ENCODE data around the gene PSAPL1. TPM values are rescaled to one million over a fixed set of nuclear protein-coding genes. Genes with fewer than 3 reads are reported as not detected.
A peak's percentile ranks its signal among the peaks of the same experiment; 100 is the strongest.

PSAPL1 gene
- total RNA-seq, 4 donors from 2014 or later, result not detected

DNA sequence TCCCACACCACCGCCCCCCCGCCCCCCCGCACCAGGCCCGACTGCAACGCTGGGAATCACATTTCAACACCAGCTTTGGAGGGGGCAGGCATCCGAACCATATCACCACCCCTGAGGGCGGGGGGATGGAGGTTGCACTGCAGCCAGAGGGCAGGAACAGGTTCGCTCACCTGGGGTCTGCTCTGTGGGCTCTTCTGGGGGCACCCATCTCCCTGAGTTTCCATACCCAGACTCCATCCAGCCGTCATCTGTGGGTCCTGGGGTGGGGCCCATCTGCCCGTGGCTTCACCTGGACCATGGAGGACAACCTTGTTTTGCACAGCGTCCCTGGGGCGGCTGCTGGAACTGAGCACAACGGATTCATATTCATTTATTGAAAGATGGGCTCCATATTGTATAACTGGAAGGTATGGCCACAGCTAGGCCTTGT lies 6.9 kb downstream of the PSAPL1 start:
- Histone ChIP-seq H3K4me3 (no peak overlapping the region), H3K36me3 (no peaks in the 10 kb centered on the region), H3K27ac (no peak overlapping the region), H3K27me3 (no peaks in the 10 kb centered on the region), H3K4me1 (no peaks in the 10 kb centered on the region), H3K9me3 (no peaks in the 10 kb centered on the region)
- WGBS, 2 donors (ENCODE audit: low coverage in 1 of 2), result 73% methylated on average over 13 of the region's 13 CpGs; no CpG with 5 or more reads in 1 of the 2 donors
- in situ Hi-C loops (cut with MboI; ENCODE audit: low pct_ligation_motif_present in 1 of 4, low pct_unique_long_range_greater_than_20kb in 1 of 4, low sequenced_read_pairs in 3 of 4) (no loop called here), intact Hi-C loops (cut with DNase I; ENCODE audit: low total_unique reads) (no loop called here)
- TF ChIP-seq, protein P1, sequence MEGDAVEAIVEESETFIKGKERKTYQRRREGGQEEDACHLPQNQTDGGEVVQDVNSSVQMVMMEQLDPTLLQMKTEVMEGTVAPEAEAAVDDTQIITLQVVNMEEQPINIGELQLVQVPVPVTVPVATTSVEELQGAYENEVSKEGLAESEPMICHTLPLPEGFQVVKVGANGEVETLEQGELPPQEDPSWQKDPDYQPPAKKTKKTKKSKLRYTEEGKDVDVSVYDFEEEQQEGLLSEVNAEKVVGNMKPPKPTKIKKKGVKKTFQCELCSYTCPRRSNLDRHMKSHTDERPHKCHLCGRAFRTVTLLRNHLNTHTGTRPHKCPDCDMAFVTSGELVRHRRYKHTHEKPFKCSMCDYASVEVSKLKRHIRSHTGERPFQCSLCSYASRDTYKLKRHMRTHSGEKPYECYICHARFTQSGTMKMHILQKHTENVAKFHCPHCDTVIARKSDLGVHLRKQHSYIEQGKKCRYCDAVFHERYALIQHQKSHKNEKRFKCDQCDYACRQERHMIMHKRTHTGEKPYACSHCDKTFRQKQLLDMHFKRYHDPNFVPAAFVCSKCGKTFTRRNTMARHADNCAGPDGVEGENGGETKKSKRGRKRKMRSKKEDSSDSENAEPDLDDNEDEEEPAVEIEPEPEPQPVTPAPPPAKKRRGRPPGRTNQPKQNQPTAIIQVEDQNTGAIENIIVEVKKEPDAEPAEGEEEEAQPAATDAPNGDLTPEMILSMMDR (IDR thresholded peaks at IDR 0.05), result no peak
- no peak for TF ChIP-seq POLR2A (IDR thresholded peaks at IDR 0.05)
- no peak for TF ChIP-seq POLR2AphosphoS5 (IDR thresholded peaks at IDR 0.05)
- TF ChIP-seq EP300 (IDR thresholded peaks at IDR 0.05; ENCODE audit: low read depth), result no peak
- peak; percentile 1 for DNase-seq

DNA sequence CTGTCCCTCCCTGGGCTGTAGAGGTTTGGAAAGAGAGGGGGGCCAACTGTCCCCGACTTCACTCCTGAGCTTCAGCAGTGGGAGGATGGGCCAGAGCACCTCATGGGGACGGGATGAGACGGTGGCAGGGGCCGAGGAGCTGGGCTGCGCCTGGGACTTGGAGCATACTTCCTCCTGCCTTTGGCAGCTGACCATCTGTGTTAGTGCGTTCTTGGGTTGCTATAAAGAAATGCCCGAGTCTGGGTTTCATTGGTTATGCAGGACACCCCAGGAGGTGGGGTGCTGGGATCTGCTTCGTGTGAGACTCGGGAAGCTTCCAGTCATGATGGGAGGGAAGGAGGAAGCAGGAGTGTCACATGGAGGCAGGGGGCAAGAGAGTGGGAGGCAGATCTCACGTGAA lies 7.4 kb downstream of the PSAPL1 start:
- TF ChIP-seq POLR2AphosphoS5 (IDR thresholded peaks at IDR 0.05), result no peak
- TF ChIP-seq, protein P1 (IDR thresholded peaks at IDR 0.05), result no peak
- TF ChIP-seq POLR2A (IDR thresholded peaks at IDR 0.05), result no peak
- TF ChIP-seq EP300 (IDR thresholded peaks at IDR 0.05; ENCODE audit: low read depth), result no peak
- intact Hi-C loops (cut with DNase I; ENCODE audit: low total_unique reads) (no loop called here), in situ Hi-C loops (cut with MboI; ENCODE audit: low pct_ligation_motif_present in 1 of 4, low pct_unique_long_range_greater_than_20kb in 1 of 4, low sequenced_read_pairs in 3 of 4) (no loop called here)
- Histone ChIP-seq H3K36me3 (no peaks in the 10 kb centered on the region), H3K4me3 (no peak overlapping the region), H3K27me3 (no peaks in the 10 kb centered on the region), H3K27ac (no peak overlapping the region), H3K9me3 (no peaks in the 10 kb centered on the region), H3K4me1 (no peaks in the 10 kb centered on the region)
- WGBS, 2 donors (ENCODE audit: low coverage in 1 of 2), result 64 to 67% methylated on average over 1 to 10 of the region's 10 CpGs
- DNase-seq, result peak; percentile 3

DNA sequence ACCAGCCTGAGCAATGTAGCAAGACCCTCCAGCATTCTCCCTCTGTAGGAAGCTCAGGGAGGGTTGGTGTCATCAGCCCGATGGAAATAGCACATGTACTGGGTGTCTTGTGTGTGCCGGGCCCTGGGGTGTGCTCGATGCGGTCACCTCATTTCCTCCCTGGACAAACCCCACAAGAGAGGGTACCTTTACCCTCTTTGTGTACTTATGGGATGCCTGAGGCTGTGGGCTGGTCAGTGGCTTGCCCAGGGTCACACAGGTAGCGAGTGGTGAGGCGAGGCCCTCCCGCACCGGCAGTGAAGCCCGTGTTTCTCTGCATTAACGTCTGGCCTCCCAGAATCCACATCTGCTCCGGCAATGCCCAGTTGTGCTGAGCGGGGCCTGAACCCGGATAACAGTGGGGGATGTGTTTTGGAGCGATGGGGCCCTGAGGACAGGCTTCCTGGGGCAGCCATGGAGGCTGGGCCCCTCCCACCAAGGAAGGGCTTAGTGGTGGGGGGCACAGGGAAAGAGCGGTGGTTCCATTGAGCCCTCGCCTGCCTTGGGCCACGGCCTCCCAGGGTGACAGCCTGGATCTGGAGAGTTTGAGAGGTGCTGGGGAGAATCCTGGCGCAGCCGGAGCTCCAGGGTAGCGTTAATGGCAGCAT lies 8.1 kb downstream of the PSAPL1 start:
- intact Hi-C loops (cut with DNase I; ENCODE audit: low total_unique reads) (no loop called here), in situ Hi-C loops (cut with MboI; ENCODE audit: low pct_ligation_motif_present in 1 of 4, low pct_unique_long_range_greater_than_20kb in 1 of 4, low sequenced_read_pairs in 3 of 4) (no loop called here)
- Histone ChIP-seq H3K36me3 (no peaks in the 10 kb centered on the region), H3K27ac (no peak overlapping the region), H3K27me3 (no peaks in the 10 kb centered on the region), H3K9me3 (no peaks in the 10 kb centered on the region), H3K4me3 (no peak overlapping the region), H3K4me1 (no peaks in the 10 kb centered on the region)
- peak; percentile 1 for DNase-seq
- TF ChIP-seq POLR2A (IDR thresholded peaks at IDR 0.05) (no peak), EP300 (IDR thresholded peaks at IDR 0.05; ENCODE audit: low read depth) (no peak), POLR2AphosphoS5 (IDR thresholded peaks at IDR 0.05) (no peak)
- 85% methylated on average over 18 of the region's 20 CpGs; no CpG with 5 or more reads in 1 of the 2 donors for WGBS, 2 donors (ENCODE audit: low coverage in 1 of 2)

- WGBS, 2 donors (ENCODE audit: low coverage in 1 of 2), result 85% methylated on average over 26 of the region's 28 CpGs; no CpG with 5 or more reads in 1 of the 2 donors
Observed at GRCh38 chr4:7425591-7426468, 8.9 kb downstream of the PSAPL1 start.

More at GRCh38 chr4:7425591-7426468, 8.9 kb downstream of the PSAPL1 start:
- intact Hi-C loops (cut with DNase I; ENCODE audit: low total_unique reads) (no loop called here), in situ Hi-C loops (cut with MboI; ENCODE audit: low pct_ligation_motif_present in 1 of 4, low pct_unique_long_range_greater_than_20kb in 1 of 4, low sequenced_read_pairs in 3 of 4) (no loop called here)
- no peaks in the 10 kb centered on the region for H3K9me3 ChIP-seq
- H3K36me3 ChIP-seq, result no peaks in the 10 kb centered on the region
- no peak overlapping the region for H3K27ac ChIP-seq
- TF ChIP-seq POLR2AphosphoS5 (IDR thresholded peaks at IDR 0.05) (no peak), EP300 (IDR thresholded peaks at IDR 0.05; ENCODE audit: low read depth) (no peak)
- TF ChIP-seq, protein P1 (IDR thresholded peaks at IDR 0.05), result no peak
- DNase-seq, result peak; percentile 2
- no peaks in the 10 kb centered on the region for H3K4me1 ChIP-seq
- H3K4me3 ChIP-seq, result no peak overlapping the region
- H3K27me3 ChIP-seq, result no peaks in the 10 kb centered on the region
